ENCODE data around the gene MBP.

- TF ChIP-seq CTCF (IDR thresholded peaks at IDR 0.05) (no peak), POLR2AphosphoS5 (IDR thresholded peaks at IDR 0.05; ENCODE audit: low read depth, low read length) (no peak)
Observed at GRCh38 chr18:77033575-77033974, 99.0 kb downstream of the MBP start.
